Measurements from ENCODE around the gene PUS10.
"Not testable (repeated sequence)": the region's sequence is repeated elsewhere in the genome, so short reads cannot be mapped to it uniquely, and the experiment has no call there.

Gene PUS10

GRCh38 chr2:60926741-60927552 is 91.1 kb downstream of the PUS10 start:
- DNase-seq, result no peak

- no peak for DNase-seq
Observed at GRCh38 chr2:60925994-60926740, 91.9 kb downstream of the PUS10 start.

- DNase-seq, result no peak
Observed at GRCh38 chr2:60907329-60907728, 110.7 kb downstream of the PUS10 start.

- no peak for DNase-seq
Observed at GRCh38 chr2:60906395-60906794, 111.7 kb downstream of the PUS10 start.

GRCh38 chr2:60905867-60906266 is 112.2 kb downstream of the PUS10 start:
- not testable (repeated sequence) for DNase-seq

GRCh38 chr2:60901296-60901695 is 116.8 kb downstream of the PUS10 start:
- DNase-seq, result not testable (repeated sequence)

GRCh38 chr2:60899892-60900249 is 118.2 kb downstream of the PUS10 start:
- DNase-seq, result no peak

- no peak for DNase-seq
Observed at GRCh38 chr2:60899230-60899891, 118.7 kb downstream of the PUS10 start.

GRCh38 chr2:60898567-60898966 is 119.5 kb downstream of the PUS10 start:
- no peak for DNase-seq

All from C1 segment of cervical spinal cord (tissue), 14 donors.